GM19438 (cell line): ENCODE data around the gene PRICKLE1.
A peak's percentile ranks its signal among the peaks of the same experiment; 100 is the strongest.

Source experiments
- ATAC-seq: cut with Tn5 transposase; IDR thresholded peaks from one replicate; pipeline ENCODE4 v1.9.1; 2021; ENCODE audit warnings: low read depth; ENCODE audit not compliant: unreplicated experiment

PRICKLE1 gene

GRCh38 chr12:42589465-42590329 lies at the start of gene PRICKLE1:
Gene PRICKLE1, minus strand, starts transcription at chr12:42589746. Its CDS starts 117,230 bp downstream, at chr12:42472516.
- peak; percentile 63 for ATAC-seq

GRCh38 chr12:42638697-42639096 lies 49.2 kb upstream of the PRICKLE1 start:
- no peak for ATAC-seq

- ATAC-seq = no peak
Observed at GRCh38 chr12:42638011-42638410, 48.5 kb upstream of the PRICKLE1 start.

GRCh38 chr12:42636993-42637392 lies 47.4 kb upstream of the PRICKLE1 start:
- ATAC-seq = no peak

- ATAC-seq = no peak
Observed at GRCh38 chr12:42633594-42633993, 44.0 kb upstream of the PRICKLE1 start.

GRCh38 chr12:42631513-42631912 lies 42.0 kb upstream of the PRICKLE1 start:
- no peak for ATAC-seq

- ATAC-seq = no peak
Observed at GRCh38 chr12:42630314-42630713, 40.8 kb upstream of the PRICKLE1 start.

- ATAC-seq = no peak
Observed at GRCh38 chr12:42627151-42627550, 37.6 kb upstream of the PRICKLE1 start.

- no peak for ATAC-seq
Observed at GRCh38 chr12:42625611-42626010, 36.1 kb upstream of the PRICKLE1 start.

- ATAC-seq = no peak
Observed at GRCh38 chr12:42617622-42618021, 28.1 kb upstream of the PRICKLE1 start.

GRCh38 chr12:42615006-42615405 lies 25.5 kb upstream of the PRICKLE1 start:
- ATAC-seq = no peak

GRCh38 chr12:42612231-42612613 lies 22.7 kb upstream of the PRICKLE1 start:
- no peak for ATAC-seq

- ATAC-seq = no peak
Observed at GRCh38 chr12:42611571-42612230, 22.2 kb upstream of the PRICKLE1 start.

GRCh38 chr12:42609605-42610004 lies 20.1 kb upstream of the PRICKLE1 start:
- ATAC-seq = no peak

- ATAC-seq = no peak
Observed at GRCh38 chr12:42608196-42608825, 18.8 kb upstream of the PRICKLE1 start.

- no peak for ATAC-seq
Observed at GRCh38 chr12:42607584-42608058, 18.1 kb upstream of the PRICKLE1 start.

GRCh38 chr12:42606471-42606870 lies 16.9 kb upstream of the PRICKLE1 start:
- no peak for ATAC-seq

- ATAC-seq = no peak
Observed at GRCh38 chr12:42605685-42606084, 16.1 kb upstream of the PRICKLE1 start.

GRCh38 chr12:42603246-42603990 lies 13.9 kb upstream of the PRICKLE1 start:
- ATAC-seq = no peak

GRCh38 chr12:42593874-42594273 lies 4.3 kb upstream of the PRICKLE1 start:
- ATAC-seq = no peak
